HepG2 (cell line): Measurements from ENCODE around the gene MDFI. TPM values are rescaled to one million over a fixed set of nuclear protein-coding genes. Genes with fewer than 3 reads are reported as not detected.

Experiments used
- ATAC-seq: fragments of 200-7000 bp; cut with Tn5 transposase; 3 replicates; pipeline ENCODE4 v1.9.1; 2020; ENCODE audit warnings: mild to moderate bottlenecking, moderate library complexity
- BruUV-seq: library from RNA; stranded (reverse); fragments of 400-500 nt; replicated peaks from 2 replicates; lab custom pipeline; 2021; lab: Mats Ljungman, UMichigan
- CTCF ChIA-PET: fragments of 300-600 bp; formaldehyde crosslinking; extraction: SDS; loops from one replicate; lab custom pipeline; 2021; ENCODE audit warnings: low total read pairs, inconsistent platforms, low intra/inter-chr PET ratio; lab: Yijun Ruan, JAX
- POLR2A ChIA-PET: fragments of 350-600 bp; sonication (Branson Sonifier 250); formaldehyde crosslinking; loops from one replicate; lab custom pipeline; 2020; ENCODE audit warnings: antibody characterized with exemption, inconsistent platforms; lab: Yijun Ruan, JAX
- DNase-seq: peaks from one replicate; pipeline ENCODE4 v3.0.0-alpha.2; 2015; ENCODE audit warnings: low spot score
- FAIRE-seq: peaks from 3 replicates; lab custom pipeline; 2011; peaks lifted over from hg19 to GRCh38; lab: Jason Lieb, UNC
- H2AFZ ChIP-seq: one replicate; pipeline ENCODE4 v1.6.1; 2011; ENCODE audit warnings: low read length, inconsistent platforms
- H3K27ac ChIP-seq: fragments of 300-600 bp; 3 replicates; pipeline ENCODE4 v1.8.0; 2011; ENCODE audit warnings: mixed run types, mild to moderate bottlenecking, mixed read lengths, low read length, inconsistent platforms; ENCODE audit not compliant: insufficient read depth; ENCODE audit errors: extremely low read length
- H3K27me3 ChIP-seq, 2 experiments: fragments of 200-600 bp in 1 of 2; 2 replicates in 1 of 2; 3 replicates in 1 of 2; pipeline versions ENCODE4 v1.6.0 to v1.8.0; 2011; ENCODE audit warnings: low read length in 2 of 2, mild to moderate bottlenecking in 2 of 2, moderate library complexity in 2 of 2, inconsistent platforms in 1 of 2; ENCODE audit not compliant: insufficient read depth in 2 of 2, control insufficient read depth in 1 of 2
- H3K36me3 ChIP-seq, 2 experiments: fragments of 200-600 bp in 1 of 2; replicated peaks in 1 of 2; 2 replicates in 1 of 2; 3 replicates in 1 of 2; pipeline versions ENCODE4 v1.5.1 to v1.8.0; 2011; ENCODE audit warnings: low read length in 2 of 2, inconsistent platforms in 1 of 2; ENCODE audit not compliant: insufficient read depth in 2 of 2, control insufficient read depth in 1 of 2
- H3K4me1 ChIP-seq: 2 replicates; pipeline ENCODE4 v1.5.1; 2012; ENCODE audit warnings: low read length, inconsistent platforms; ENCODE audit not compliant: insufficient read depth
- H3K4me2 ChIP-seq: 2 replicates; pipeline ENCODE4 v1.6.0; 2011; ENCODE audit warnings: low read depth, low read length, inconsistent platforms
- H3K4me3 ChIP-seq, 3 experiments: fragments of 200-600 bp in 1 of 3; sonication (generic), shearing (Covaris generic) in 1 of 3; replicated peaks in 1 of 3; 2 replicates each; pipeline ENCODE4 v1.5.1; 2011 to 2016; ENCODE audit warnings: low read length in 3 of 3, inconsistent platforms in 2 of 3, low read depth in 2 of 3, mild to moderate bottlenecking in 2 of 3, control low read depth in 1 of 3, mixed read lengths in 1 of 3; ENCODE audit not compliant: insufficient read depth in 1 of 3
- H3K79me2 ChIP-seq: one replicate; pipeline ENCODE4 v1.6.1; 2011; ENCODE audit warnings: low read length, inconsistent platforms; ENCODE audit not compliant: insufficient read depth
- H3K9ac ChIP-seq: 2 replicates; pipeline ENCODE4 v1.6.0; 2011; ENCODE audit warnings: mild to moderate bottlenecking, low read depth, low read length, inconsistent platforms; ENCODE audit not compliant: insufficient read depth
- H3K9me3 ChIP-seq: 2 replicates; pipeline ENCODE4 v1.5.1; 2012; ENCODE audit warnings: mild to moderate bottlenecking, low read length
- H4K20me1 ChIP-seq: 2 replicates; pipeline ENCODE4 v1.6.0; 2011; ENCODE audit warnings: inconsistent platforms, mild to moderate bottlenecking, low read length, moderate library complexity; ENCODE audit not compliant: insufficient read depth
- ARID3A ChIP-seq: IDR thresholded peaks from 2 replicates; pipeline ENCODE4 v1.6.1; 2012; ENCODE audit warnings: low read depth, low read length, improper control_type of control experiment
- DR1 ChIP-seq: sonication (generic); formaldehyde crosslinking; IDR thresholded peaks from 2 replicates; pipeline ENCODE4 v1.8.0; 2021; ENCODE audit warnings: mild to moderate bottlenecking, missing genetic modification reagents, inconsistent platforms
- FOXK1 ChIP-seq: sonication (generic); formaldehyde crosslinking; IDR thresholded peaks from 2 replicates; pipeline ENCODE4 v1.4.0; 2020; ENCODE audit warnings: low read depth, missing genetic modification reagents, borderline replicate concordance
- RXRA ChIP-seq: sonication (generic); formaldehyde crosslinking; IDR thresholded peaks from 2 replicates; pipeline ENCODE4 v1.5.1; 2020; ENCODE audit warnings: missing genetic modification reagents
- SALL1 ChIP-seq: sonication (generic); formaldehyde crosslinking; IDR thresholded peaks from 2 replicates; pipeline ENCODE4 v1.8.0; 2022; ENCODE audit warnings: mild to moderate bottlenecking, missing genetic modification reagents
- ZBTB26 ChIP-seq: IDR thresholded peaks from 2 replicates; pipeline ENCODE4 v1.6.1; 2016; ENCODE audit warnings: missing compliant biosample characterization, missing genetic modification reagents, borderline replicate concordance
- ZBTB3 ChIP-seq: sonication (generic); formaldehyde crosslinking; IDR thresholded peaks from 2 replicates; pipeline ENCODE4 v1.4.0; 2020; ENCODE audit warnings: low read depth, mild to moderate bottlenecking, moderate library complexity, missing genetic modification reagents, borderline replicate concordance
- ZNF792 ChIP-seq: IDR thresholded peaks from 2 replicates; pipeline ENCODE4 v1.6.1; 2016
- WGBS: methylation state at CpG from one replicate; pipeline ENCODE4 v1.1.6; 2017; ENCODE audit warnings: low lambda C conversion rate; 5-methylcytosine and 5-hydroxymethylcytosine counted together
- in situ Hi-C: cut with HindIII; loops from 2 replicates; pipeline ENCODE4 v1.10.0; 2017; ENCODE audit warnings: low pct_unique_long_range_greater_than_20kb; ENCODE audit not compliant: extremely low pct_ligation_motif_present
- intact Hi-C: fragments of 100-400 bp; cut with micrococcal nuclease; formaldehyde crosslinking; loops from one replicate; pipeline ENCODE4 v1.10.0; 2022; ENCODE audit not compliant: unreplicated experiment
- polyA plus RNA-seq, 8 experiments: library from polyadenylated mRNA; depleted of rRNA in 3 of 8; stranded (reverse) in 7 of 8; unstranded in 1 of 8; fragments of >200 nt; fragmentation: Illumina TruSeq in 4 of 8; extraction: Trizol in 4 of 8; gene quantifications; 2 replicates each; pipeline versions ENCODE4 v1.2.1 to v1.2.3, GENCODE V29; 2011 to 2016; ENCODE audit warnings: low read depth in 4 of 8, missing spikeins in 1 of 8, mixed read lengths in 1 of 8; ENCODE audit not compliant: insufficient read depth in 1 of 8
- total RNA-seq, 5 experiments: library from RNA; depleted of rRNA; stranded (reverse); fragments of >200 nt; fragmentation: Illumina TruSeq; extraction: Trizol; gene quantifications; 2 replicates each; pipeline ENCODE4 v1.2.3, GENCODE V29; 2016; ENCODE audit warnings: low read depth in 1 of 5
- TF ChIP-seq, protein P1 (sequence below): sonication (generic); formaldehyde crosslinking; IDR thresholded peaks from 2 replicates; pipeline ENCODE4 v1.4.0; 2020; ENCODE audit warnings: missing genetic modification reagents, borderline replicate concordance

MDFI gene
- total and polyA plus RNA-seq, 2 of the 13 experiments (the other 11 are each of a cell fraction or from before 2014, with no cell fraction given): 0.28 TPM; not detected in 1

DNA sequence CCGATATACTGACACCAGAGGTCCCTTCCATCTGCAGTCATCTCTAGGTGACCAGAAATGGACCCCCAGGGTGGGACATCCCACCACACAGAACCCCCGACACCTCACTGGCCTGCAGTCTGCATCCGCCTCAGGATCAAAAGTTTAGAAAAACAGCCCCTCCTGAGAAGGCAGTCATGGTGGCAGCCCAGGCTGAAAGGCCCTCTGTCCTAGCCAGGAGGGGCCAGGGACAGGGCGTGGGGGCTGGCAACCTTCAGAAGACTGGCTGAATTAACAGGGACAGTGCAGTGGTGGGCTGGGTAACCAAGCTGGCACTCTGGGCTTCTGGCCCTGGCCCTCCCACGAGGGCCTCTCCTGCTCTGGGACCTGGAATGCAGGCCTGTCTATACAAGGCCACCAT, 34.3 kb upstream of the MDFI start:
- 42% methylated on average over 3 of the region's 5 CpGs for WGBS
- Histone ChIP-seq H3K27me3 (peaks cover 4 to 12% of the 10 kb centered on the region in 2 experiments), H4K20me1 (peaks cover 3% of the 10 kb centered on the region; the same call in 1 of the 2 replicates), H3K4me3 (no peak overlapping the region), H3K79me2 (no peaks in the 10 kb centered on the region), H3K27ac (no peak overlapping the region), H3K4me1 (peaks cover 7% of the 10 kb centered on the region), H3K36me3 (peaks cover 0 to 3% of the 10 kb centered on the region in 2 experiments; a peak in 2 of 5 replicates), H2AFZ (no peak overlapping the region), H3K4me2 (no peak overlapping the region), H3K9ac (no peak overlapping the region), H3K9me3 (no peaks in the 10 kb centered on the region)
- in situ Hi-C loops: loop anchor here (5.0 kb wide), 1 partner anchor 78 kb away; no protein-coding TSS in a partner anchor
- BruUV-seq: no TSS peak
- ATAC-seq (peak; percentile 18), DNase-seq (no peak), FAIRE-seq (no peak)
- ChIA-PET POLR2A (no interaction called here), CTCF (interaction anchor here (1.9 to 6.3 kb wide), 3 partner anchors 79 to 235 kb away, joined by 6 to 113 read pairs (median 37); no protein-coding TSS in a partner anchor)
- intact Hi-C loops: loop anchor here (5.0 kb wide), 1 partner anchor 173 kb away; the partner anchor contains the start of gene FRS3
- TF ChIP-seq RXRA (CRISPR knock-in tag) (no peak), ZBTB3 (CRISPR knock-in tag) (no peak), FOXK1 (CRISPR knock-in tag) (no peak)

- intact Hi-C loops (no loop called here), in situ Hi-C loops (no loop called here)
- H3K79me2 ChIP-seq: no peaks in the 10 kb centered on the region
- no peak overlapping the region for H3K27ac ChIP-seq
- 27% methylated on average over 3 of the region's 3 CpGs for WGBS
- no peaks in the 10 kb centered on the region for H3K9me3 ChIP-seq
- POLR2A ChIA-PET: no interaction called here
- CTCF ChIA-PET: interaction anchor here (6.3 kb wide), 1 partner anchor 77 kb away, joined by 113 read pairs; no protein-coding TSS in a partner anchor
- H4K20me1 ChIP-seq: peaks cover under 1% of the 10 kb centered on the region; the same call in 1 of the 2 replicates
- H3K36me3 ChIP-seq: no peaks in the 10 kb centered on the region
- FAIRE-seq (no peak), ATAC-seq (no peak), DNase-seq (no peak)
- H3K9ac ChIP-seq: no peak overlapping the region
- H3K4me3 ChIP-seq: no peak overlapping the region
- BruUV-seq: no TSS peak
- no peak overlapping the region for H3K4me2 ChIP-seq
- H2AFZ ChIP-seq: no peak overlapping the region
- peaks cover 5 to 14% of the 10 kb centered on the region in 2 experiments for H3K27me3 ChIP-seq
- H3K4me1 ChIP-seq: peaks cover 16% of the 10 kb centered on the region
- TF ChIP-seq, protein P1, sequence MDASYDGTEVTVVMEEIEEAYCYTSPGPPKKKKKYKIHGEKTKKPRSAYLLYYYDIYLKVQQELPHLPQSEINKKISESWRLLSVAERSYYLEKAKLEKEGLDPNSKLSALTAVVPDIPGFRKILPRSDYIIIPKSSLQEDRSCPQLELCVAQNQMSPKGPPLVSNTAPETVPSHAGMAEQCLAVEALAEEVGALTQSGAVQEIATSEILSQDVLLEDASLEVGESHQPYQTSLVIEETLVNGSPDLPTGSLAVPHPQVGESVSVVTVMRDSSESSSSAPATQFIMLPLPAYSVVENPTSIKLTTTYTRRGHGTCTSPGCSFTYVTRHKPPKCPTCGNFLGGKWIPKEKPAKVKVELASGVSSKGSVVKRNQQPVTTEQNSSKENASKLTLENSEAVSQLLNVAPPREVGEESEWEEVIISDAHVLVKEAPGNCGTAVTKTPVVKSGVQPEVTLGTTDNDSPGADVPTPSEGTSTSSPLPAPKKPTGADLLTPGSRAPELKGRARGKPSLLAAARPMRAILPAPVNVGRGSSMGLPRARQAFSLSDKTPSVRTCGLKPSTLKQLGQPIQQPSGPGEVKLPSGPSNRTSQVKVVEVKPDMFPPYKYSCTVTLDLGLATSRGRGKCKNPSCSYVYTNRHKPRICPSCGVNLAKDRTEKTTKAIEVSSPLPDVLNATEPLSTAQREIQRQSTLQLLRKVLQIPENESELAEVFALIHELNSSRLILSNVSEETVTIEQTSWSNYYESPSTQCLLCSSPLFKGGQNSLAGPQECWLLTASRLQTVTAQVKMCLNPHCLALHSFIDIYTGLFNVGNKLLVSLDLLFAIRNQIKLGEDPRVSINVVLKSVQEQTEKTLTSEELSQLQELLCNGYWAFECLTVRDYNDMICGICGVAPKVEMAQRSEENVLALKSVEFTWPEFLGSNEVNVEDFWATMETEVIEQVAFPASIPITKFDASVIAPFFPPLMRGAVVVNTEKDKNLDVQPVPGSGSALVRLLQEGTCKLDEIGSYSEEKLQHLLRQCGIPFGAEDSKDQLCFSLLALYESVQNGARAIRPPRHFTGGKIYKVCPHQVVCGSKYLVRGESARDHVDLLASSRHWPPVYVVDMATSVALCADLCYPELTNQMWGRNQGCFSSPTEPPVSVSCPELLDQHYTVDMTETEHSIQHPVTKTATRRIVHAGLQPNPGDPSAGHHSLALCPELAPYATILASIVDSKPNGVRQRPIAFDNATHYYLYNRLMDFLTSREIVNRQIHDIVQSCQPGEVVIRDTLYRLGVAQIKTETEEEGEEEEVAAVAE (CRISPR knock-in tag): no peak
- TF ChIP-seq ZBTB26 (CRISPR knock-in tag) (no peak), DR1 (CRISPR knock-in tag) (no peak), ARID3A (no peak), ZNF792 (CRISPR knock-in tag) (no peak), SALL1 (CRISPR knock-in tag) (no peak)
Measured at GRCh38 chr6:41605649-41606048, 32.6 kb upstream of the MDFI start.
